ENCODE results near the gene TIRAP.

Gene TIRAP

DNA sequence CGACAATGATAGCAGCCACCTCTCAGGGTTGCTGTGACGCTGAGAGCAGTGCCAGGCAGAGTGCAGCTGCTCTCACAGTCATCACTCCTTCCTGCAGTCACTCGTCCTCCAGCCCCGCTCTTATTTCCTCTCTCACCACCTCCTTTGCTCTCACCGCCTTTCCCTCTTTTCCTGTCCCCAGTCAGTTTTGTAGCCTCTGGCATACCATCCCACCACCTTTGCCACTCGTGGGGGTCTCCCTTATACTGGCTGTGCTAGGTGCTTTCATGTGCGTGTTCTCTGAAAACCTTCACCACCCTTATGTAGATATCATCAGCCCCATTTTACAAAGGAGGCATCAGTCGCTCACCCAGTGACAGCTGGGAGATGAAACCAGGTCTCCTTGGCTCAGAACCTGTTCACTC lies 53.2 kb downstream of the TIRAP start:
- intact Hi-C loops (cut with DNase I; ENCODE audit: low total_unique reads) = no loop called here
- Histone ChIP-seq H3K4me1 (peaks cover 0 to 7% (median 0%) of the 10 kb centered on the region in 4 donors), H3K27ac (no peak overlapping the region), H3K9me3 (no peaks in the 10 kb centered on the region), H3K36me3 (peaks cover 0 to 52% (median 13%) of the 10 kb centered on the region in 3 donors), H3K4me3 (no peak overlapping the region), H3K27me3 (no peaks in the 10 kb centered on the region)
- no peak for DNase-seq
- TF ChIP-seq CTCF (IDR thresholded peaks at IDR 0.05) = no peak

DNA sequence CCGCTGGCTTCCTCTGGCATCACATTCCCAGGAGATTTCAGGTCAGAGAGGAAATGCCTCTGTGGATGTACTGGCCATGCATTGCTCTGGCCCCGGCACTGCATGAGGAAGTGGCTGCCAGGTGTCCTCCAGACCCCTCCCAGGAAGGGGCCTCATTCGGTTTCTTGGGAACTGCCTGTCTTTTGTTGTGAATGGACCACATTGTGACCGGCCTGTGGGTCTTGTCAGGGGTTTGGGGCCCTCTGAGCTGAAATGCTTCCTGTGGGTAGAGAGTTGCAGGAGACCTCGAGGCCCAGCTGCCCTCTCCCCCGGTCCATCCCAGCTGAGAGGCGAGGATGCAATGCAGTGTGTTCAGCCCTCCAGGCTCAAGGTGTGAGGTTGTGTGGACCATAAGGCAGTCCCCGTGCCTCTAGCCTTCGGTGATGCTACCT lies 53.8 kb downstream of the TIRAP start:
- no peaks in the 10 kb centered on the region for H3K9me3 ChIP-seq
- H3K36me3 ChIP-seq = peaks cover 0 to 48% (median 13%) of the 10 kb centered on the region in 3 donors
- peak in 1 of 2 donors; percentile 13 for DNase-seq
- H3K27ac ChIP-seq = no peak overlapping the region
- no peak overlapping the region for H3K4me3 ChIP-seq
- no peak for TF ChIP-seq CTCF (IDR thresholded peaks at IDR 0.05)
- H3K4me1 ChIP-seq = peaks cover 0 to 7% (median 0%) of the 10 kb centered on the region in 4 donors
- no peaks in the 10 kb centered on the region for H3K27me3 ChIP-seq
- intact Hi-C loops (cut with DNase I; ENCODE audit: low total_unique reads) = no loop called here

DNA sequence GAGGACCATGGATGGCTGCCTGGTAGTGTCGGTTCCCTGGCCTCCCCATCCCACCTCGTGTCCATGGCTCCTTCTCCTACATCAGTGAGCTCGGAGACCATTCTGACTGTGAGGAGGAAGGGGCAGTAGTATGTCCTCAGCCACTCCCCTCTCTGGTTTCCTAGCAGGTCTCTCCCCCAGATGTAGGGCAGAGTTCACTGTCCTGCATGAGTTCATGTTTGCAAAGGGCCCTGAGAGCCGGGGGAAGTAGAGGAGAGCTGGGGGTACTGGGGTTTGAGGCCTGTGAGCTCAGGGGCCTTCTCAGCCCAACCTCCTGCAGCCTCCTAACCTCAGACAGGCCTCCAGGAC lies 54.2 kb downstream of the TIRAP start:
- Histone ChIP-seq H3K4me1 (peaks cover 0 to 7% (median 0%) of the 10 kb centered on the region in 4 donors), H3K27ac (no peak overlapping the region)

GRCh38 chr11:126337474-126338241 lies 54.8 kb downstream of the TIRAP start:
- Histone ChIP-seq H3K4me1 (peaks cover 0 to 7% (median 0%) of the 10 kb centered on the region in 4 donors), H3K27me3 (no peaks in the 10 kb centered on the region), H3K36me3 (peaks cover 0 to 48% (median 8%) of the 10 kb centered on the region in 3 donors), H3K9me3 (no peaks in the 10 kb centered on the region), H3K27ac (no peak overlapping the region), H3K4me3 (no peak overlapping the region)
- TF ChIP-seq CTCF (IDR thresholded peaks at IDR 0.05) = no peak
- peak in 1 of 2 donors; percentile 18 for DNase-seq
- intact Hi-C loops (cut with DNase I; ENCODE audit: low total_unique reads) = no loop called here

More for the DNA sequence above, 54.2 kb downstream of the TIRAP start:
- H3K4me3 ChIP-seq = no peak overlapping the region
- no peak for TF ChIP-seq CTCF (IDR thresholded peaks at IDR 0.05)
- H3K36me3 ChIP-seq = peaks cover 0 to 48% (median 11%) of the 10 kb centered on the region in 3 donors
- H3K9me3 ChIP-seq = no peaks in the 10 kb centered on the region
- DNase-seq = peak in 1 of 2 donors; percentile 16
- intact Hi-C loops (cut with DNase I; ENCODE audit: low total_unique reads) = no loop called here
- no peaks in the 10 kb centered on the region for H3K27me3 ChIP-seq

- intact Hi-C loops (cut with DNase I; ENCODE audit: low total_unique reads) = no loop called here
- Histone ChIP-seq H3K36me3 (peaks cover 0 to 48% (median 12%) of the 10 kb centered on the region in 3 donors), H3K4me3 (no peak overlapping the region), H3K27me3 (no peaks in the 10 kb centered on the region), H3K27ac (no peak overlapping the region), H3K4me1 (peaks cover 0 to 7% (median 0%) of the 10 kb centered on the region in 4 donors), H3K9me3 (no peaks in the 10 kb centered on the region)
- peak in 1 of 2 donors; percentile 15 for DNase-seq
- TF ChIP-seq CTCF (IDR thresholded peaks at IDR 0.05) = no peak
These were observed 55.6 kb downstream of the TIRAP start for GRCh38 chr11:126338346-126339055.

Measured in tibial artery (tissue), 4 donors.